Vagina (tissue), 2 donors: Measurements from ENCODE around the gene SLC12A2. TPM values are rescaled to one million over a fixed set of nuclear protein-coding genes. Genes with fewer than 3 reads are reported as not detected.

Experiments
- DNase-seq, 2 donors: peaks; one replicate each; pipeline ENCODE4 v3.0.0-alpha.2; 2017; ENCODE audit errors: extremely low spot score in 2 of 2
- H3K27ac ChIP-seq: fragments of 200-600 bp; sonication (generic); one replicate; pipeline ENCODE4 v1.5.1; 2019
- H3K27me3 ChIP-seq: fragments of 200-600 bp; sonication (generic); one replicate; pipeline ENCODE4 v1.5.1; 2019
- H3K36me3 ChIP-seq, 2 donors: fragments of 200-600 bp; sonication (generic); one replicate each; pipeline ENCODE4 v1.5.1; 2017 to 2019
- H3K4me1 ChIP-seq: fragments of 200-600 bp; sonication (generic); one replicate; pipeline ENCODE4 v1.5.1; 2019
- H3K4me3 ChIP-seq, 2 donors: fragments of 200-600 bp; sonication (generic); 1 replicate in 1 of 2; 2 replicates in 1 of 2; pipeline ENCODE4 v1.5.1; 2016 to 2019
- H3K9me3 ChIP-seq: fragments of 200-600 bp; sonication (generic); one replicate; pipeline ENCODE4 v1.5.1; 2019
- POLR2A ChIP-seq, 2 donors: fragments of 450-650 bp; IDR thresholded peaks; one replicate each; pipeline ENCODE4 v1.6.1; 2017; ENCODE audit warnings: antibody characterized with exemption in 2 of 2, mild to moderate bottlenecking in 2 of 2, moderate library complexity in 2 of 2
- POLR2AphosphoS5 ChIP-seq, 2 donors: sonication (generic); formaldehyde crosslinking; IDR thresholded peaks; one replicate each; pipeline ENCODE4 v1.9.0; 2017; ENCODE audit warnings: antibody characterized with exemption in 2 of 2, mild to moderate bottlenecking in 2 of 2, low read depth in 1 of 2; ENCODE audit not compliant: insufficient read depth in 1 of 2
- intact Hi-C: fragments of 100-400 bp; cut with DNase I; formaldehyde crosslinking; loops from one replicate; pipeline ENCODE4 v1.15.1; 2023
- total RNA-seq: library from RNA; depleted of rRNA; stranded (reverse); fragments of >200 nt; gene quantifications from one replicate; pipeline ENCODE4 v1.2.3, GENCODE V29; 2016
- TF ChIP-seq, protein P1 (sequence below), 3 experiments: fragments of 450-650 bp in 2 of 3; fragments of 200-600 bp in 1 of 3; sonication (generic) in 1 of 3; IDR thresholded peaks; one replicate each; pipeline ENCODE4 v1.5.1; 2017 to 2019; ENCODE audit warnings: antibody characterized with exemption in 3 of 3, mild to moderate bottlenecking in 2 of 3, moderate library complexity in 2 of 3

Gene SLC12A2
- total RNA-seq, 1 donor from 2014 or later, result 15.7 TPM

DNA sequence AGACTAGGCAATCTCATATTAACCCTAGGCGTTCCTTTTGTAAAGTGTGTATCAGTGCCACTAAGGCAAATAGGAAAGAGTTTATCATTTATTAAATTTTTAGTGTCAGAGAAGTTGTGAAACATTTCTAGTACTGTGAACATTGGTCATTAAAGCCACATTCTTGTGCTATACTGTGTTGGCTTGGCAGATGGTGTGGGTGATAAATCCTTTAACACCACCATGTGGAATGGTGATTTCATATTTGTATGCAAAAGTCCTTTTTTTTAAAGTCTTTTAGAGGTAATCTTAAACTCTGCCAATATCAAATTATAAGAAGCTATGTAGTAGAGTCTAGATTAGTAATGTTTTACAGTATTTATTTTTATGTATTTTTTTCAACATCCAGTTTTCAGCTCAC lies 18.1 kb downstream of the SLC12A2 start:
- no peaks in the 10 kb centered on the region for H3K27me3 ChIP-seq
- no peak overlapping the region for H3K4me3 ChIP-seq
- DNase-seq, result no peak
- peaks cover 7% of the 10 kb centered on the region for H3K9me3 ChIP-seq
- no peak for TF ChIP-seq POLR2AphosphoS5 (IDR thresholded peaks at IDR 0.05; ENCODE audit: insufficient read depth in 1 of 2, low read depth in 1 of 2)
- TF ChIP-seq, protein P1, sequence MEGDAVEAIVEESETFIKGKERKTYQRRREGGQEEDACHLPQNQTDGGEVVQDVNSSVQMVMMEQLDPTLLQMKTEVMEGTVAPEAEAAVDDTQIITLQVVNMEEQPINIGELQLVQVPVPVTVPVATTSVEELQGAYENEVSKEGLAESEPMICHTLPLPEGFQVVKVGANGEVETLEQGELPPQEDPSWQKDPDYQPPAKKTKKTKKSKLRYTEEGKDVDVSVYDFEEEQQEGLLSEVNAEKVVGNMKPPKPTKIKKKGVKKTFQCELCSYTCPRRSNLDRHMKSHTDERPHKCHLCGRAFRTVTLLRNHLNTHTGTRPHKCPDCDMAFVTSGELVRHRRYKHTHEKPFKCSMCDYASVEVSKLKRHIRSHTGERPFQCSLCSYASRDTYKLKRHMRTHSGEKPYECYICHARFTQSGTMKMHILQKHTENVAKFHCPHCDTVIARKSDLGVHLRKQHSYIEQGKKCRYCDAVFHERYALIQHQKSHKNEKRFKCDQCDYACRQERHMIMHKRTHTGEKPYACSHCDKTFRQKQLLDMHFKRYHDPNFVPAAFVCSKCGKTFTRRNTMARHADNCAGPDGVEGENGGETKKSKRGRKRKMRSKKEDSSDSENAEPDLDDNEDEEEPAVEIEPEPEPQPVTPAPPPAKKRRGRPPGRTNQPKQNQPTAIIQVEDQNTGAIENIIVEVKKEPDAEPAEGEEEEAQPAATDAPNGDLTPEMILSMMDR (IDR thresholded peaks at IDR 0.05), result no peak
- TF ChIP-seq POLR2A (IDR thresholded peaks at IDR 0.05), result no peak
- intact Hi-C loops, result no loop called here
- H3K4me1 ChIP-seq, result no peaks in the 10 kb centered on the region
- no peaks in the 10 kb centered on the region for H3K36me3 ChIP-seq
- H3K27ac ChIP-seq, result no peak overlapping the region

DNA sequence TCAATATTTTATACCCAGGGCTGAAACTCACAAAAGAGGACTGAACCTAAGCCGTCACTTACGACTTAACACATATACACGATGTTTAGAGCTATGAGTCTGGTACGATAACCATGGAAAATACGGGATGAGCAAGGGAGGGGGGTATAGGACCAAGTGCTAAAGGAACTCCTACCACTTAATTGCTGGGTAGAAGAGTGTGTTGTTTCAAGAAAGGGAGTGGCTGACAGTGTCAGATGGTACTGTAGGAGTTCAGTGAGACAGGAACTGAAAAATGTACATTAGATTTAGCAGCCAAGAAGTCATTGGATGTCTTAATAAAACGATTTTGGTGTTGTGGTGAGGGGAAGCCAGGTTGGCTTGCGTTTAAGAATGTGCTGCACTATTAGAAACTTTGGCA lies 21.6 kb downstream of the SLC12A2 start:
- Histone ChIP-seq H3K4me3 (no peak overlapping the region), H3K36me3 (no peaks in the 10 kb centered on the region), H3K4me1 (no peaks in the 10 kb centered on the region), H3K27me3 (no peaks in the 10 kb centered on the region), H3K27ac (no peak overlapping the region), H3K9me3 (no peaks in the 10 kb centered on the region)
- no peak for DNase-seq
- intact Hi-C loops, result no loop called here
- TF ChIP-seq POLR2AphosphoS5 (IDR thresholded peaks at IDR 0.05; ENCODE audit: insufficient read depth in 1 of 2, low read depth in 1 of 2), result no peak
- TF ChIP-seq, protein P1 (IDR thresholded peaks at IDR 0.05), result no peak
- TF ChIP-seq POLR2A (IDR thresholded peaks at IDR 0.05), result no peak

DNA sequence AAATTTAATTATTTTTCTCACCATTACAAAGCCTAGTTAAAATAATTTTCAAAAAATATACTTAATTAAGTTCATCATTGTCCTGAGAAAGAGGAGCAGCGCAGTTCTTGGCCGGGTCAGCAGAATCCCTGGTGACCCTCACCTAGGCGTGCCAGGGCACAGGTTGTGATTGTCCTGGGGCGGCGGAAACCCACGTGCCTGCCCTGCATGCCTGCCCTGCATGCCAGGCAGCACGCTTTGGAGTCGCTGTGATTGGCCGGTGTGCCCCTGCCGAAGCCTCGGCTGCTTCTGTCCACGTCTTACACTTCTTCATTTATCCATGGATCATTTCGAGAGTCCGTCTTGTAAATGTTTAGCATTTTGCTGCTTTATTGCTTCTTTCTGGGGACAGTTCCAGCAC lies 25.6 kb downstream of the SLC12A2 start:
- no peak overlapping the region for H3K4me3 ChIP-seq

DNA sequence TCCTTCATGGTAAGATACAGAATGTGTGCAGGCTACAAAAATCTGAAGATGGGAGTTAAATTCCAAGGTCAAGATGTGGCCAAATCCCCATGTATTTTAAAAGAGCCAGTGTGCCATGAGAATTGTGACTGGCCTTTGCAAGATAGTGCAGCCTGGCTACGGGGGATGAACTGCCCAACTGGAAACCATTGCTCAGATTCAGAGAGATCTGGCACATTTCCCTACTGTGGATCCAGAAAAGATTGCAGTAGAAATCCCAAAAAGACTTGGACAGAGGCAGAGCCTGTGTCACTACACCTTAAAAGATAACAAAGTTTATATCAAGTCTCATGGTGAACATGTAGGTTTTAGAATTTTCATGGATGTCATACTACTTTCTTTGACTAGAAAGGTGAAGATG lies 26.2 kb downstream of the SLC12A2 start:
- no peaks in the 10 kb centered on the region for H3K27me3 ChIP-seq
- H3K4me1 ChIP-seq, result no peaks in the 10 kb centered on the region
- DNase-seq, result no peak
- no peaks in the 10 kb centered on the region for H3K9me3 ChIP-seq
- TF ChIP-seq POLR2AphosphoS5 (IDR thresholded peaks at IDR 0.05; ENCODE audit: insufficient read depth in 1 of 2, low read depth in 1 of 2) (no peak), POLR2A (IDR thresholded peaks at IDR 0.05) (no peak)
- TF ChIP-seq, protein P1 (IDR thresholded peaks at IDR 0.05), result no peak
- H3K27ac ChIP-seq, result no peak overlapping the region
- H3K4me3 ChIP-seq, result no peak overlapping the region
- intact Hi-C loops, result no loop called here
- peaks cover 0 to 5% of the 10 kb centered on the region in 2 donors for H3K36me3 ChIP-seq

More for the DNA sequence above, 25.6 kb downstream of the SLC12A2 start:
- Histone ChIP-seq H3K27me3 (no peaks in the 10 kb centered on the region), H3K36me3 (no peaks in the 10 kb centered on the region), H3K9me3 (no peaks in the 10 kb centered on the region), H3K4me1 (no peaks in the 10 kb centered on the region), H3K27ac (no peak overlapping the region)
- DNase-seq, result no peak
- no peak for TF ChIP-seq POLR2AphosphoS5 (IDR thresholded peaks at IDR 0.05; ENCODE audit: insufficient read depth in 1 of 2, low read depth in 1 of 2)
- TF ChIP-seq POLR2A (IDR thresholded peaks at IDR 0.05), result no peak
- TF ChIP-seq, protein P1 (IDR thresholded peaks at IDR 0.05), result no peak
- intact Hi-C loops, result no loop called here

DNA sequence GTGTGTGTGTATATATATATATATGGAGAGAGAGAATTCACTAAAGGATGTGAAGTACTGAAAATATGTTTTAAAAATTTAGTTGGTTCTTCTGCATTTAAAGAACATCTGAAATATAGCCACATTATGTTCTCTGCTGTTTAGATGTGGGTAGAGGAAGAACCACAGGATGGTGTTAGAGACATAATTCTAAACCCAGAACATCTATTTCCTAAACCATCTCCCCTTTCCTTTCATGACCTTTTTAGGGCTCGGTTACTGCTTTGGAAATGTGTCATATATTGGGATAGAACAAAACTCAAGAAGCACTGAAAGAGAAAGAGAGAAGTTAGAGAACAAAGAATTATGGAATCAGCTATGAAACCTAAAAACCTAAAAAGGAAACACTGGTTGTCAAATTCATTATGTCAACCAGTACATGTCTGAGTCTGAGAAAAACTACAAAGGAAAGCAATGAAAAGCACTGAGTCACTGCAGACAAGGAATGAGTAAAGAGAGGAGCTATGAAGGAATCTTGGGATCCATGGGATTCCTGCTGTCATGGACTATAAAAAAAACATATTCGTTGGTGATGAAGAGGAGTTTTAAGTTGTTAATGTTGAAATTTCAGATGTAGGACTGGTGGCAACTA lies 28.4 kb downstream of the SLC12A2 start:
- no peaks in the 10 kb centered on the region for H3K9me3 ChIP-seq
- no peaks in the 10 kb centered on the region for H3K4me1 ChIP-seq
- intact Hi-C loops, result no loop called here
- no peak overlapping the region for H3K4me3 ChIP-seq
- TF ChIP-seq POLR2AphosphoS5 (IDR thresholded peaks at IDR 0.05; ENCODE audit: insufficient read depth in 1 of 2, low read depth in 1 of 2) (no peak), POLR2A (IDR thresholded peaks at IDR 0.05) (no peak)
- TF ChIP-seq, protein P1 (IDR thresholded peaks at IDR 0.05), result no peak
- H3K27ac ChIP-seq, result no peak overlapping the region
- H3K36me3 ChIP-seq, result peaks cover 0 to 18% of the 10 kb centered on the region in 2 donors
- no peaks in the 10 kb centered on the region for H3K27me3 ChIP-seq
- no peak for DNase-seq
